Esophagus squamous epithelium (tissue), 4 donors: ENCODE data around the gene PRSS16.

ENCODE experiments used
- CTCF ChIP-seq, 6 experiments: fragments of 450-650 bp in 4 of 6; fragments of 200-600 bp in 2 of 6; sonication (generic) in 2 of 6; IDR thresholded peaks; one replicate each; pipeline ENCODE4 v1.5.1; 2016 to 2019; ENCODE audit warnings: antibody characterized with exemption in 6 of 6, mild to moderate bottlenecking in 4 of 6, moderate library complexity in 4 of 6
- POLR2A ChIP-seq, 4 donors: fragments of 450-650 bp; IDR thresholded peaks; one replicate each; pipeline ENCODE4 v1.6.1; 2017; ENCODE audit warnings: antibody characterized with exemption in 4 of 4, mild to moderate bottlenecking in 4 of 4, moderate library complexity in 3 of 4

GRCh38 chr6:27206806-27207205 lies 40.7 kb upstream of the PRSS16 start:
- TF ChIP-seq CTCF (IDR thresholded peaks at IDR 0.05) (no peak), POLR2A (IDR thresholded peaks at IDR 0.05) (no peak)
